Right forelimb (tissue), 1 donor: ENCODE measurements around the gene ZNF777.
"Not testable (repeated sequence)": the region's sequence is repeated elsewhere in the genome, so short reads cannot be mapped to it uniquely, and the experiment has no call there.

Experiments used
- DNase-seq: peaks from one replicate; pipeline ENCODE4 v3.0.0-alpha.2; 2018

ZNF777 gene

DNA sequence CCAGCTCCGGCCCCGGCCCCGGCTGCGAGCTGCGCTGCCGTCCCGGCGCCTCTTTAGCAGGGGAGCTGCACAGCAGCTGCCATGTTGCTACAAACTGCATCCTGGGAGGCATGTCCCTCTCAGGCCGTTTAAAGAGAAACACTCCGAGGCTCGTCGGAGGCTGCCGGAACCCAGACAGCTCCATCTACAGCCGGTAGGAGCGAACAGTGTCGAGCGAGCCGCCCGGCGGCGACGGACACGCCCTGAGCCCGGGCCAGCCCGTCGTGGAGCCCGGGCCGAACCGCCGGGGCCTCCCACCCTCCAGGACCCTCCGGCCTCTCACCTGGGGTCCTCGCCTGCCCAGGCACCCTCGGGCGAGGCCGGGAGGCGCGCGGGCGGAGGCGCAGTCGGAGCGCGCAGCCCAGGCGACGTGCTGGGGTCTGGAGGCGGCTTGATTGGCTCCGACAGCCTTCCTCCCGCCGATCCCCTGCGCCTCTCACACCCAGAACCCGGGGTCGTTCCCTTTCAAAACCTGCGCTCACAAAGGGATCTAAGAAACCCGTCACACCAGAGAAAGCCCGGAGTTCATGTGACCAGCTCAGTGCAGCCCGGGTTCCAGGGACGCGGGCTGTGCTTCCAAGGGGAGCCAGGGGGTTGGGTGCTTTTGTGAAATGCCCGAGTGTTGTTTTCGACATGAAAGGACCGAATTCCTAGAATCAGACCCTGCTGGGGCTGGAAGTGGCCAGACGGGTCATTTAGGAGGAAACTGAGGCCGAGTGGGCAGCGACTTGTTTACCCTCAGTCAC is at the start of gene ZNF777:
Gene ZNF777, minus strand, starts transcription at position 570 of the 785 bp plus-strand sequence. CDS start 5,040 bp downstream, outside the sequence.
- peak; percentile 85 for DNase-seq

DNA sequence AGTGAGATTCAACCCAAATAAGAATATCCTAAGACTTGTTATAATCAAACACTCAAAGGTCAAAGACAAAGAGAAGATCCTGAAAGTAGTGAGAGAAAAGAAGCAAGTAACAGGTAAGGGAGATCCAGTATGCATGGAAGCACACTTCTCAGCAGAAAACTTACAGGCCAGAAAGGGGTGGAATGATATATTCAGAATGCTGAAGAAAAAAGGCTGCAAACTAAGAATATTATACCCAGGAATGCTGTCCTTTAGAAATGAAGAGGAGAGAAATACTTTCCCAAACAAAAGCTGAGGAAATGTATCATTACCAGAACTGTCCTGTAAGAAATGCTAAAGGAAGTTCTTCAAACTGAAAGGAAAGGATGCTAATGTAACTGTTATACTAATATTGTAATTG is 49.4 kb upstream of the ZNF777 start:
- DNase-seq, result no peak

DNA sequence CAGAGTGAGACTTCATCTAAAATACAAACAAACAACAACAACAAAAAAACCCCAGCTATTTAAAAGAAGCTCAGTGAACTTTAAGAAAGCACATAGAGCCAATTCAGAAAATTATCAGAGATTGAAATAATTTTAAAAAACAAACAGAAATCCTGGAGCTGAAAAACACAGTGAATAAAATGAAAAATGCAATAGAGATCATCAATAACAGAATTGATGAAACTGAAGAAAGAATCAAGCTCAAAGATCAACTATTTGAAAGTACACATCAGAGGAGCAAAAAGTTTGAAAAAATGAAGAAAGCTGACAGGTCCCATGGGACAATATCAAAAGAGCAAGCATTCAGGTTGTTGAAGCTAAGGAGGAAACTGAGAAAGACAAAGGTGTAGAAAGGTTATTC is 48.9 kb upstream of the ZNF777 start:
- no peak for DNase-seq

DNA sequence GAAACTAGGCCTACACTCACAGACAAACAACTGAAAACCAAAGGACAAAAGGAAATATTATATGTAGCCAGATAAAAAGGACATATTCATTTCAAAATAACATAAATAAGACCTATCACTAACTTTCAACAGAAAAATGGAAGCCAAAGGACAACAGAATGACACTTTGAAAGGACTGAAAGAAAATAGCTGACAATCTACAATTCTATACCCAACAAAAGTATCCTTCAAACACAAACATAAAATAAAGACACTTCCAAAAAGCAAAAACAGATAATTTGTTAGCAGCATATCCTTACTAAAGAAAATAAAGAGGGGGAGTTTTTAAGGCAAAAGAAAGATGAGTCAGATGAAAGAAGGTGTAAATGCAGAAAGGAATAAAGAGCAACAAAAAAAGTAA is 44.7 kb upstream of the ZNF777 start:
- DNase-seq, result no peak

DNA sequence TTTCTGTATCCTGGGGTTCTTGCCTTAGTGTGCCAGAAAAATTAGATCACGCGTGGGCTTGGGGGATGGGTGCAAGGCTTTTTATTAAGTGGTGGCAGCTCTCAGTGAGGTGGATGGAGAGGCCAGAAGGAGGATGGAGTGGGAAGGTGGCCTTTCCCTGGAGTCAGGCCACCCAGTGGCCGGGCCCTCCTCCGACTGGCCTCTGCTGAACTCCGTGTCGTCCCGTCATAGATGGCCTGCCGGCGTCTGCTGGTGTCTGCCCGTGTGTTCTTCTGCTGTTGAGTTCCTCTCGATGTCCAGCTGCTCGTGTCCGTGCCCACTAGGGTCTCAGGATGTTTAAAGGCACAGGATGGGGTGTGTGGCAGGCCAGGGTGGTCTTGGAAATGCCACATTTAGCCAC is 40.8 kb upstream of the ZNF777 start:
- DNase-seq, result no peak

DNA sequence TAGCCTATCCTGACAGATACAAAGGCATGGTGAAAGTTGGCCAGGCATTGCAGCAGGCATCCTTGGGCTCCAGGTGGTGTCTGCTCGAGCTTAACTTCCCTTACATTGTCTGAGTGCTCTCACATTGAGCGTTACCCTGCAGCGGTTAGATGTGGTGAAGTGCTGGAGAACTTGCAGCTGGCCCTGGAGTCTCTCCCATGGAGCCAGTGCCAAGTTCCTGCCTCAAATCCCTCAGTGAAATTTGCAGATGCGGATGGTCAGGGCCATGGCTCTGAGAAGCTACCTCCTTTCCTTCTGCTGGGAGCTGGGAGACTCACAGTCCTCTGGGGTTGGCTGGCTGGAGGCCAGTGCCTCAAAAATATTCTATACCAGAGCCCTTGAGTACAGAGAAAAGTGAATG is 40.0 kb upstream of the ZNF777 start:
- no peak for DNase-seq

DNA sequence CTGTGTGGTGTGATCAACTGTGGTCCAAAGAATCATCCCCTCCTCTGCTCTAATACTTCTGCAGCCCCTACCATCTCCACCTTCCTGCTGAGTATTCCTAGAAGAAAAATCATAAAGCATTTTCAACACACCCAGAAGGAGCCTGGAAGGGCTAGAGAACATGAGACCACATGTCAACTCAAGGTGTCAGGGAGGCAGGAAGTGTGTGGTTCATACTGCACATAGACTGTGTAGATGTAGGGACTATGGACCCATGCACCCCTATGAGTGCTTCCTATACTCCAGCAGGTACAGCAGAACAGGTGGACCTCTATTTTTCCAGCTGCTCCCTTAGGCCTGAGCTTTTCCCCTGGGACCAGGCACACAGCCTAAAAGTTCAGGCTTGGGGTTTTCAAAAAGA is 39.3 kb upstream of the ZNF777 start:
- no peak for DNase-seq

DNA sequence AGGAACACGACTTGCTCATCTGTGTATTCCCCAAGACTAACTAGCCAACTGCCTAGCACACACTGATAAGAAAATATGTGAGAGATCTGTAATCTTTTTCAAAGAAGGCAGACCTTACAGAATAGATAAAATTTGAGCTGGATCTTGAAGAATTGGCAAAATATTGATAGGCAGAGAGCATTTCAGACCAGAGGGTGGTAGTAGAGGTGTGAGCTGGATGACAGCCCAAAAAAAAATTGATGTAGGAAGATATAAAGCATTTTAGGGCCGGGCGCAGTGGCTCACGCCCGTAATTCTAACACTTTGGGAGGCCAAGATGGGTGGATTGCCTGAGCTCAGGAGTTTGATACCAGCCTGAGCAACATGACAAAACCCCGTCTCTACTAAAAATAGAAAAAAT is 37.9 kb upstream of the ZNF777 start:
- DNase-seq, result no peak

DNA sequence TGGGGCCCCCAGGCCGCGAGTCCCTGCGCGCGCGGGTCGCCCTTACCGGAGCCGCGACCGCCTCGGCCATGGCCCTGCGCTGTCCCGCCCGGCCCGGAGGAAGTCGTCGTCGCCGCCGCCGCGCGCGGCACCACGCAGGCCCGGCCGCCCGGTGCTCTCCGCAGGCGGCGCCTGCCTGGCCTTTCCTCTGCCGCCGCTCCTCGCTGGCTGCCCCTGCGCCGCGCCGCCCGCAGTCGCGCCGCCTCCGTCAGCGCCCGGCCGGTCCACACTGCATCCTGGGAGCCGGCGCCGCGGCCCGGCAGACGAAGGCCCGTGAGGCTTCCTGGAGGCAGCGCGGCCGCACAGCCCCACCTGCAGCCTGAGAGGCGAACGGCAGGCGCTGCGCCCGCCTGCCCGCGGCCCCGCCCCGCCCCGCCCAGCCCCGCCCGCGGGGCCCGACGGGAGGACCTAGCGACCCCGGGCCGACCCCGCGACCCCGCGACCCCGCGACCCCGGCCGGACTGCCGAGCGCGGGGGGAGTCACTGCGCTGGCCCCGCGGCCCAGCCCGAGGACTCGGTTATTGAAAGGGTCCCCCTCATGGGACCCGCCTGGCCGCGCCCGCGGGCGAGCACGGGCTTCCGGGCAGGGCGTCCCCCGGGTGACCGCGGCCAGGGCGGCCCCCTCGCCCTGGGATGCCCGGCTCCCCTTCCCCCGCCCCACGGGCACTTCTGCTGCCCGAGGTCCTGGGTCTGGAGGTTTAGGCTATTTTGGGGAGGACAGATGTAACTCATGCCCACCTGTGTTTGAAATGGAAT is 36.8 kb upstream of the ZNF777 start, which contains the start of gene ZNF746:
Gene ZNF746, minus strand, starts transcription at position 343 of the 795 bp plus-strand sequence. Its CDS starts 273 bp downstream, at position 70.
- DNase-seq, result peak; percentile 82

DNA sequence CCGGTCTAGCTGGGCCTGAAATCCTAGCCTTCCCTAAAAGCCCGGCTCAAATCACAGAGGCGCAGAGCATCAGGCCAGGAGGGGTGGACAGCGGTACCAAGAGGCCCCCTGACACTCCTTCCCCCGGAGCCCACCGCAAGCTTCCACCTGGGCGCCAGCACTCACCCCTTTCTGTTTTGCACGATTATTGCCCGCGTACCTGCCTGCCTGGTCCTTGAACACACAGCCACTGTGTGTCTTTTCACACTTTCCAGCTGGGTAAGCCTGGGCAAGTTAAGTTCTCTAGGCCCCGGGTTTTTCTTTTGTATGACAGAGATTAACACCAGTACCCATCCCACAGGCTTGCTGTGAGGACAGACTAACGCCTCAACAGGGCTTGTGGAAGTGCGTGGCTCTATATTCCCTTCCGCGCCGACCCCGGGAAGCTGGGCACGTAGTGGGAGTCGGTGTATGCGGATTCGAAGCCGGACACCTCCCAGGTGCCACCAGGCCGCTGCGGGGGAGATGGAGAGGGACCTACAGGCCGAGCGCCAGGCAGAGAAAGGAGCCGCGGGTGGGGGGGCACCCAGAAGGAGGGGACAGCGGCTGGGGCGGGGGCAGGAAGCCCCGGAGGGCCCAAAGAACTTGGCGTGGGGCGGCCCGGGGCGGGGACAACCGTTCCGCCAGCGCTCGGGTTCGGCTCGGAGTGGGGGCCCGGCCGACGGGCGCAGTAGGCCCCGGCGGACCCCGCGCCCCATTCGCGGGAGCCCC is 36.0 kb upstream of the ZNF777 start:
- peak; percentile 77 for DNase-seq

DNA sequence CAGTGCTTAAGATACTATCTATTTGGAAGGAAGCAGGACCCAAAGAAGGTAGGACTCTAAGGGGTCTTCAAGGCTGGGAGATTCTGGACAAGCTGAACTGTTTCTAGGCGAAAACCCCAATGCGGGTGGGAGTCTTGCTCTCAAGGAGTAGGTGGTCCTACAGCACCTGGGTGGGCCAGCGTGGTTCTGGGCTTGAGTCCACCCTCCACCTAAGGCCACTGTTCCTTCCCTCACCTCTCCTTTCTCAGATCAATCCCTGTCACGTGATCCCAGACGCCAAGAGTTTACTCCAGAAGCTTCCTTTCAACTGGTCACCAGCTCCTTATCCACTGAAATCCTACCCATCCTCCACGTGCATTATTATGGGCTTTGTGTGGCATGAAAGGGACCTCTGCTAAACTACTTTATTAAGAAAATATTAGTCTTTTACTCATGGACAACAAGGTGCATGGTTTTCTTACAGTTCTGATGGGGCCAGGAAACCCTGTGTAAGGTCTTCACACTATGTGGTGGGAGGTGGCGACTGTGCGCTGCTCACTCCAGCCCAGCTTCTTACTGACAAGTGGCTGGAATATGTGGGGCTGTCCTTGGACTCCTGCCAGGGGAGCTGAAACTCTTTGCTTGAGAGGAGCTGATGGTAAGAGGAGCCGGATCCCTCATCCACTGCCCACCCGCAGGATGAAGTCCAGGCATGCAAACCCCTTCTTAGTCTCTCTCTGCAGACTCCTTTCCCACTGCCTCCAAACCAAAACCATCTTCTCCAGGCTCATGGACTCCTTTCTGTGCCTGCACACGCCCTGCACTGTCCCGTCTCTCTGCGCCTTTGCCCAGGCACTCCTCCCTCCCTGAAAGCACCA is 35.2 kb upstream of the ZNF777 start:
- peak; percentile 75 for DNase-seq

DNA sequence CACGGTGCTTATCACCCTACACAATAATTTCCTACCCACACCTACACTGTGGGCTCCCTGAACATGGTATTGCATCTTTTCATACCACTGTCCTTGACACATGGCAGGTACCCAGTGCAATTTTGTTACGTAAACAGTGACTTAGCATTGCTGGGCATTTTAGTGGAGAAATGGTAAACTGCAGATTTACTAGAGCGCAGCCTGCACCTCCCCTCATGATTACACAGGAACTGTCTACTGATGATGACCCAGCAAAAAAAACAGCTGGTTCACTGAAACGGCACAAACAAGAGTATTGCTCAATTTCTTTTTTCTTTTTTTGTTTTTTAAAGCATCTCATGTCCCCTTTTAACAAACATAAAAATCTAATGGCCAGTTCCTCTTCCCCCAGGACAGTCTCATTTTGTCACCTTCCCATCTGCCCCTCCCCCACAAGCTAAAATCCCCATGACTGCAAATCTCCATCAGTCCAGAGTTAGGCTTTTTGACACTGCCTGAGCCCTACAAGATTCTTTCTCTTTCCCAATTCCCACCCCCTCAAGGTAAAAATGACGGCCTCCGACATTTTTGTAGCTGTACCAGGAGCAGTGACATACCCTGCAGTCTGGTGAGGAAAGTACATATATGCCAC is 34.0 kb upstream of the ZNF777 start:
- no peak for DNase-seq

DNA sequence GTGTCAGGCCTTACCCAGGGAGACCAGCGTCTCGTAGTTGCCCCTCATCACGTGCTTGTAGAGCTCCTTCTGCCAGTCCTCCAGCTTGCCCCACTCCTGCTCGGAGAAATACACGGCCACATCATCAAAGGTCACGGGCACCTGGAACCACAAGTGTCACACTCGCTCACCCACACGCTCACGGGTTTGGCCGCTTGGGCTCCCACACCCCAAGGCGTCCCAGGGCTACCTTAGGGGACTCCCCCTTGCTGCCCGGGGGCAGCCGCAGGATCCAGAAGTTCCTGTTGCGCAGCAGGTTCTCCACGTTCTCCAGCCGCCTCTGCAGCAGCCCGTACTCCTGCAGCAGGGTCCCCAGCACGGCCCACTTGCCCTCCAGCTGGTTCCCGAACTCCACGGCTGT is 33.1 kb upstream of the ZNF777 start:
- DNase-seq, result not testable (repeated sequence)

DNA sequence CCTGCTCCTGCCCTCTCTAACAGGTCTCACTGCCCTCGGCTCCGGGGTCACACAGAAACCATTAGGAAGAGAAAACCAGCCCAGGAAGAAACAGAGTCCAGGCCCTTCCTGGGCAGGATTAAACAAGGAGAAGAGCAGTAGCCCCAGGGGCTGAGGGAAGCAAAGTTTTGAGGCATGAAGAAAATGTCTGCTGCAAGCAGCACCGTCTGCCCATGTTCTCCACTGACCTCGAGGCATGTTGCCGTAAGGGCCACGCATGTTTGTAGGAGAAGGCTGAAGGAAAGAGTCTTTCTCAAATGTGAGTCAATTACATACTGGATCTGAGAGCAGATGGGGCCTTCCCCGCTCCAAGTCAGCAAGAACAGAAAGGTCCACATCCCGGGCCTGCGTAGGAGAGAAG is 32.5 kb upstream of the ZNF777 start:
- no peak for DNase-seq

DNA sequence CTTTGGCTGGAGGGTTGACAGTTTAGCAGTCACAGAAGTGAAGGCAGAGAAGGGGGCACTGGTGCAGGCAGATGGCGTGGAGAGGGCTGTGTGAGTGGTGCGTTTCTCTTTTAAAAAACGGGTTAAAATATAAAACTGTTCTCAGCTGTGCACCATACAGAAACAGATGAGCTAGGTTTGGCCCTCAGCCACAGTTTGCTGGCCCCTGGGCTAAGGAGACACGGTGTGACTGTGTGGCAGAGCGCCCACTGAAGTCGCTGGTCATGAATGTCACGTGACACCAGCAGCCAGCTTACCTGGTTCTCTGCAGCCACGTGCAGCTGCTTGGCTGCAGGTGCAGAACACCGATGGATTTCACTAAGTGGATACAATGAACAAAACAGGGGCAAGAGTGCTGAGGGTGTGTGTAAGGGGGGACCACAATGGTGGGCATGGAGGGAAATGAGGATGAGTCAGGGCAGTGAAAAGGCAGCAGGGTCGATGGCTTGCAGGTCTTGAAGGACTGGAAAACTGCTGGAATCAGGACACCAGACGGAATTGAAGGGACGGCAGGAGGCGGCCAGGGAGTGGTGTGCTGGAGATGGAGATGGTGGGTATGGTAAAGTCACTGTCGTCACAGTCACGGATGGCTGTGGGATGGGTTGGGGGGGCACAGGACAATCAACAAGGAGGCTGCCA is 29.4 kb upstream of the ZNF777 start:
- DNase-seq, result no peak

DNA sequence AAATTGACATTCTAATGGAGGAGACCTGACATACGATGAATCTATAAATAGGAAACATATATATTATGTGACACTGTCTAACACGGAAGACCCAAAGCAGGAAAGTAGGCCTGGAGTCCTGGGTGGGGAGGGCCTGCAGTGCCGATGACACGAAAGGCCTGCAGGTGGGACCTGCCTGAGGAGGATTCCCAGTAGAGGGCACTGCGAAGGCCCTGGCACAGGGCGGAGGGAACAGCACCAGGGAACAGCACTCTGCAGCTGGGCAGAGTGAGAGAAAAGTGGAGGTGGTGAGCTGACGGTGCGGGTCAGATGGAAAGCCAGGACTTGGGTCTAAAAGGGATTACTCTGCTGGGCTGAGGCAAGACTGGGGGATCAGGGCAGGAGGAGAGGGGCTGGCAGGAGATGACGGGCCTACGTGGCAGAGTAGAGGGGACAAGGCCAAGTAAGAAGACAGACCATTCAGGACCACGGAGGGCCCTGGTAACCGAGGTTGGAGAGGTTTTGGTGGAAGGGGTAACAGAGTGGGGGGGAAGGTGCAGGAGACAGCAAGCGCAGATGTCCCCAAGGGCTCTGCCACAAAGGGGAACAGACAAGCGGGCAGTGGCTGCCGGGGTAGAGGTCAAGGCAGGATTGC is 28.6 kb upstream of the ZNF777 start:
- DNase-seq, result no peak

DNA sequence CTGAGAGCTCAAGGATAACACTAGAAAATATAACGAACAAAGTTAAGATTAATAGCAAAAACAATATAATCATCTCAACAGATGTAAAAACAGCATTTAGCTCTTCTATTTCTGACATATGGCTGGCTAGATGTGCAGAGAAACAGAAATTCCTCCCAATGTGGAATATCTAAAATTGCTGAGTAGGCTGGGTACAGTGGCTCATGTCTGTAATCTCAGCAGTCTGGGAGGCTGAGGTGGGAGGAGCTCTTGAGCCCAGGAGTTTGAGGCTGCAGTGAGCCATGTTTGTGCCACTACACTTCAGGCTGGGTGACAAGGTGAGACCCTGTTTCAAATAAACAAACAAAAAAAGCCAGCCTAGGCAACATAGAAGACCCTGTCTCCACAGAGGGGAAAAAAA is 18.7 kb upstream of the ZNF777 start:
- DNase-seq, result no peak

DNA sequence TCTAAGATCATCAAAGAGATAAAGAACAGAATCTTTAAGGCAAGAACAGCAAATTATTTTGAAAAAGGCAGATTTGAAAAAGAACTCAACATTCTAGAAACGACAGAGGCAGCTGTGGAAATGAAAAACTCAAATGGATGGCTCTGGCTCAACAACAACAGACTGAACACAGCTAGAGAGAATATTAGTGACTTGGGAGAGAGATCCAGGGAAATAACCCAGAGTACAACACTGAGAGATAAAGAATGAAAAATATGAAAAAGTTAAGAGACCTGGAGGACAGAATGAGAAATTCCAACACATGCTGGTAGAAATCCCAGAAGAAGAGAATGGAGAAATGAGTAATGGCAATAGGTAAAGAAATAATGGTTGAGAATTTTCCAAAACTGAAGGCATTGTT is 17.9 kb upstream of the ZNF777 start:
- DNase-seq, result no peak

DNA sequence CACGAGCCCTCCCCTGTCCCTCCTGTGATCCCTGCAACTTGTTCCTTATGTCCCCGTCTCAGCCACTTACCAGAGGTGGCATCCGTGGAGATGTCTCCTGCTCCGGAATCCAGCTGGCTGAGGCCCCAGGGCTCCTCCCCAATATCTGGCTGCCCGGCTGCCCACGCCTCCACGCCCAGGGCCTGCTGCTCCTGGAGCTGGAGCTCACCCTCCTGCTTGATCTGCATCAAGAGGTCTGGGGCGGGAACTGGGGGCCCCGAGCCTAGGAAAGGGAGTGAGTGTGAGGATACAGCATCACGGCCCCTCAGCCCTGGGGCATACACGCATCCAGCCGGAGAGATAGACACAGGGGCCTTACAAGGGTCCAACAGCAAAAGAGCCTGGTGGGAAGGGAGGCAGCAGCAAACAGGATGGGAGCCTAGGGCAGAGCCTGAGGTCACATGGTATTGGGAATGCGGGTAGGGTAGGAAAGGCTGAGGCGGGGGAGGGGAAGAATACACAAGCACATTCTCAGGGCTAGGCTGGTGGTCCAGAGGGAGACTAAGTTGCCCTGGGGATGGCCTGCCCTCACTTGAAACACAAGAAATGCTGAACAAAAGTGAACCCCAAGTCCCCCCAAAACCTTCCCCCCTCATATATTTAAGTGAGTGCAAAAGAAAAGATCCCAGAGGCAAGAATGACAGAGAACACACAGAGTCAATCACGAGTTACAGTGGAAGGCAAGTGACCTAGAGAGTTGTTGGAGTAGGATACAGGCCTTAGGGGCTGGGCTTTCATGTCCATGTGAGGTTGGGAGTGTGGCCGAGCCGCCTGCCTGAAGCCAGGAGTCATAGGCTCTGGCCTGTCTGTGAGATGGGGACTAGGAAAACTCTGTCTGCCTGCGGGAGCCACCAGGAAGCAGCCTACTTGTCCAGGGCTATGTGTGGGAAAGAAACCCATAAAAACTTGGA is 16.9 kb upstream of the ZNF777 start:
- no peak for DNase-seq

DNA sequence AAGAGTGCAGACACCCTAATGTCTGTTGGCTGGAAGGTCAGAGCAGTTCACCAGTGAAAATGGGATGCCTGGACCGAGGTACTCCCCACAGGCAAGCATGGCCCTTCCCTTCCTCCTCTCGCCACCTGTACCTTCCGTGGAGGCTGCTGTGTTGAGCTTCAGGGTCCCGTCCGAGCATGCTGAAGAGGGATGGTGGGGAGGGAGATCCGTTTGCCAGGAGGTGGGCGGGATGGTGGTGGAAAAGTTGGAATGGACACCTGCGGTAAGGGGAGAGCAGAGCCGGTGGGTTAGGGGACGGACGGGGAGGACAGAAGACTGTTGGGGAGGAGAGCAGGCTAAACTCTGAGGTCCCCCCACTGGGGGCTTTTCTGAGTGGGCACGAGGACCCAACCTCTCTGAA is 15.9 kb upstream of the ZNF777 start:
- DNase-seq, result no peak
